Vagina (tissue), 2 donors: ENCODE data around the gene RPL36AL.

ENCODE experiments used
- POLR2A ChIP-seq, 2 donors: fragments of 450-650 bp; IDR thresholded peaks; one replicate each; pipeline ENCODE4 v1.6.1; 2017; ENCODE audit warnings: antibody characterized with exemption in 2 of 2, mild to moderate bottlenecking in 2 of 2, moderate library complexity in 2 of 2
- POLR2AphosphoS5 ChIP-seq, 2 donors: sonication (generic); formaldehyde crosslinking; IDR thresholded peaks; one replicate each; pipeline ENCODE4 v1.9.0; 2017; ENCODE audit warnings: antibody characterized with exemption in 2 of 2, mild to moderate bottlenecking in 2 of 2, low read depth in 1 of 2; ENCODE audit not compliant: insufficient read depth in 1 of 2
- TF ChIP-seq, protein P1 (sequence below), 3 experiments: fragments of 450-650 bp in 2 of 3; fragments of 200-600 bp in 1 of 3; sonication (generic) in 1 of 3; IDR thresholded peaks; one replicate each; pipeline ENCODE4 v1.5.1; 2017 to 2019; ENCODE audit warnings: antibody characterized with exemption in 3 of 3, mild to moderate bottlenecking in 2 of 3, moderate library complexity in 2 of 3

DNA sequence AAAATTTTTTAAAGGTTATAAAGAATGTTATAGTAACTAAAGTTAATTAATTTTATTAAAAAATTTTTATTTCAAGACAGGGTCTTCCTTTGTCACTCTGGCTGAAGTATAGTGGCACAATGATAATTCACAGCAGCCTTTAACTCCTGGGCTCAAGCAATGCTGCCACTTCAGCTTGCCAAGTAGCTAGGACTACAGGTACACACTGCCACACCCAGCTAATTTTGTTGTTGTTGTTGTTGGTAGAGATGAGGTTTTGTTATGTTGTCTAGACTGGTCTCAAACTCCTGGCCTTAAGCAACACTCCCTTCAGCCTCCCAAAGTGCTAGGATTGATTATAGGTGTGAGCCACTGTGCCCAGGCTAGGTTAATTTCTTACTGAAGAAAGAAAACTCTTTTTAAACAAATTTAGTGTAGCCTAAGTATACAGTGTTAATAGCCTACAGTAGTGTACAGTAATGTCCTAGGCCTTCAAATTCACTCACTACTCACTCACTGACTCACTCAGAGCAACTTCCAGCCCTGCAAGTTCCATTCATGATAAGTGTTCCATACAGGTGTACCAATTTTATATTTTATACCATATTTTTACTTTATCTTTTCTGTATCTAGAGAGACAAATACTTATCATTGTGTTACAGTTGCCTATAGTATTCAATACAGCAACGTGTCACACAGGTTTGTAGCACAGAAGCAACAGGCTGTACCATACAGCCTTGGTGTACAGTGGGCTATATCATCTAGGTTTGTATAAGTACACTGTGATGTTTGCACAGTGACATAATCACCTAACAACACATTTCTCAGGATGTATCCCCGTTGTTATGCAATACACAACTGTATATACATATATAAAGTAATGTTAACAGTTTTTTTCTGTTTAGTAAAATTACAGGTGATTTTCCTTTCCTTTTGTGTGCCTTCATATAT lies 39.4 kb upstream of the RPL36AL start:
- no peak for TF ChIP-seq POLR2AphosphoS5 (IDR thresholded peaks at IDR 0.05; ENCODE audit: insufficient read depth in 1 of 2, low read depth in 1 of 2)
- TF ChIP-seq, protein P1, sequence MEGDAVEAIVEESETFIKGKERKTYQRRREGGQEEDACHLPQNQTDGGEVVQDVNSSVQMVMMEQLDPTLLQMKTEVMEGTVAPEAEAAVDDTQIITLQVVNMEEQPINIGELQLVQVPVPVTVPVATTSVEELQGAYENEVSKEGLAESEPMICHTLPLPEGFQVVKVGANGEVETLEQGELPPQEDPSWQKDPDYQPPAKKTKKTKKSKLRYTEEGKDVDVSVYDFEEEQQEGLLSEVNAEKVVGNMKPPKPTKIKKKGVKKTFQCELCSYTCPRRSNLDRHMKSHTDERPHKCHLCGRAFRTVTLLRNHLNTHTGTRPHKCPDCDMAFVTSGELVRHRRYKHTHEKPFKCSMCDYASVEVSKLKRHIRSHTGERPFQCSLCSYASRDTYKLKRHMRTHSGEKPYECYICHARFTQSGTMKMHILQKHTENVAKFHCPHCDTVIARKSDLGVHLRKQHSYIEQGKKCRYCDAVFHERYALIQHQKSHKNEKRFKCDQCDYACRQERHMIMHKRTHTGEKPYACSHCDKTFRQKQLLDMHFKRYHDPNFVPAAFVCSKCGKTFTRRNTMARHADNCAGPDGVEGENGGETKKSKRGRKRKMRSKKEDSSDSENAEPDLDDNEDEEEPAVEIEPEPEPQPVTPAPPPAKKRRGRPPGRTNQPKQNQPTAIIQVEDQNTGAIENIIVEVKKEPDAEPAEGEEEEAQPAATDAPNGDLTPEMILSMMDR (IDR thresholded peaks at IDR 0.05): no peak
- no peak for TF ChIP-seq POLR2A (IDR thresholded peaks at IDR 0.05)
